Activated CD4-positive, CD25-positive, alpha-beta regulatory T cell treated with anti-CD3 and anti-CD28 coated beads, Interleukin-2, amount 50 U/mL, for 24 hours (primary cell): ENCODE measurements around the gene CCDC71.

ENCODE experiments used
- ATAC-seq, 2 donors: fragments of 150-1000 bp; cut with Tn5 transposase; one replicate each; pipeline ENCODE4 v1.10.0; 2021; ENCODE audit warnings: mild to moderate bottlenecking in 1 of 2, moderate library complexity in 1 of 2

CCDC71 gene

GRCh38 chr3:49124991-49125670 is 41.0 kb downstream of the CCDC71 start:
- ATAC-seq, result no peak

GRCh38 chr3:49124203-49124602 is 41.9 kb downstream of the CCDC71 start:
- no peak for ATAC-seq

- no peak for ATAC-seq
These were observed 42.4 kb downstream of the CCDC71 start for GRCh38 chr3:49123687-49124086.

DNA sequence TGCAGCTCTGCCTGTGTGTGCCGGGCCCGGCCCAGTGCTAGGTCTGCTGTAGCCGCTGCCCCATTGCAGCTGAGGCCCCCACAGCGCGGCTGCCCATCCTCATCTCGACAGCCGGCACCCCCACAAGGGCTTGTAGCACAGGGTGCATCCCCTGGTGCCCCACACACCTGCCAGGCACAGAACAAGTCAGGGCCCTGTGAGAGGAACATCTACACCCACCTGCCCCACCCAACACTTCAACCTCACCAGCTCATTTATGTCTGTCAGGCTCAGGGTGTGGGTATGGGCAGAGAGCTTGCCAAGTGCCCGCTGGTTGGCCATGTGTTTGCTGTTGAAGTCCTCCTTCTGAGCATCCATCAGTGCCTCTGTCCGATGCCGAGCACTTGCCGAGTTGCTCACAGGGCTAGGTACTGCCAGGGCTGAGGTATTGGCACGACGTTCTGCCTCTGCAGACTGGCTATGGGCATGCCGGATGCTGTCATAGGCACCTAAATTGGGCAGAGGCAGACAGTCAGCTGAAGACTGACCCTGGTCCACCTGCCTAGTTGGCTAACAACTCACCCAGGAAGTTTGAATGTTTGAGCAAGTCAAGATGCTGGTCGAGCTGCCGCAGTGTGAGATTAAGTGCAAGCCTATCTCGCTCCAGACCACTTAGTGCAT is 43.1 kb downstream of the CCDC71 start:
- no peak for ATAC-seq

DNA sequence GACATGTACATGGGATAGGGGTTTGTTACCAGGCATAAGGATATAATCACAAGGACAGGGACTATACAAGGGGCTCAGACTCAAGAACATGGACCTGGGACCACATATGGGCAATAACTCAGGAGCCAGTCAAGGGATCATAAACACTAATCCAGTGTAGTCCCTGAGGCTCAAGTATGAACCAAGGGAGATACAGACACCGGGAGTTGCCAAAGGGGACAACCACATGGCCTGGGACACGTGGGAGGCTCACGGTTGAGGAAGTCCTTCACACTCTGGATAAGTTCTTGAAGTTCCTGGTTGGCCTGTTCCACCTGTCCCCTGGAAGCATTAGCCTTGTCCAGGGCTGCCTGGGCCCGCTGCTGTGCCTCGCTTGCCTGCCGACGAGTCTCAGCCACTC is 43.7 kb downstream of the CCDC71 start:
- ATAC-seq, result no peak

DNA sequence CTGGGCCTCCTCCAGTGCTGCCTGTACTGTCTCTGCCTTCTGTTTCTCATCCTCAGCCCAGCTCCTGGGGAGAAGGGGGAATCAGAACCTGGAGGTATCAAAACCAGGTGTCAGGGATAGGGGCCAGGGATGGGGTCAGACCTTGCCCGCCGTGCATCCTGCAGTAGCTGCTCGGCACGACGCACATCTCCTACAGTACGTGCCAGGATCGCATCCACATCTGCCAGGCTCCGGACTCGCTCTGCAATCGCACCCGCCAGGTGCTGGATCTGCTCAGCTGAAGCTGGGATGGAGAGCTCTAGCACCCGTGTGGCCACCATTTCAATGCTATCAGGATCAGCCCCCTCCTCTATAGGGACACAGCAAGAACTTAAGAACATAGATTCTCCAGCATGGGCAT is 44.1 kb downstream of the CCDC71 start:
- no peak for ATAC-seq

DNA sequence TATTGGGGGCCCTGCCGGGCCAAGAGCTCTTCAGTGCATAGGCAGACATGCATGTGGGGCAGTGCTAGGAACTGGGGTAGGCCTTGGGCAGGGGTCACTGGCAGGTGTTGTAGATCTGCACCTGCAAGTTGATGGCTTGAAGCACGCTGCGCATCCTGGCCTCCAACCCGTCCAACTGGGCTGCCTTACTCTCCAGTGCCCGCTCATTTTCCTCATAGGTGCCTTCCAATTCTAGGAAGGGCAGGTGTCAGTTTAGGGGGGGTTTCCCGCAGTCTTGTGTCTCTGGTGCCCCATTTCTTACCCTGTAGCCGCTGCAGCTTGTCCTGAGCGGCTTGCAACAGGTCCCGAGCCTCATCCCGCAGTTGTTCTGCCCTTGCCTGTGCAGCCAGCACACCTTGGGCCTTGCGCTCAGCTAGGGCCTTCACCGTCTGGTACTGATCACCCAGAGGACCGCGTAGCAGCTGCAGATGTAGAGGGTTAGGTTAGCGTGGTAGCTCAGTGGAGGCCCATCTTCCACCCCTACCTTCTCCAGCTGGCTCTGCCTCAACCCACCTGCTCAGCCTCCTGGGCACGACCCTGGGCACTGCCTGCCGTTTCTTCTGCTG is 44.9 kb downstream of the CCDC71 start:
- ATAC-seq, result peak in 1 of 2 donors; percentile 11

- ATAC-seq, result peak; percentile 92 to 94
These were observed 45.5 kb downstream of the CCDC71 start, which contains the start of gene USP19 for GRCh38 chr3:49120438-49121131. USP19 (minus strand) TSS chr3:49120823; CDS start chr3:49119145, 1,678 bp downstream.

GRCh38 chr3:49120096-49120437 is 46.1 kb downstream of the CCDC71 start:
- no peak for ATAC-seq

GRCh38 chr3:49119439-49119838 is 46.7 kb downstream of the CCDC71 start:
- no peak for ATAC-seq

DNA sequence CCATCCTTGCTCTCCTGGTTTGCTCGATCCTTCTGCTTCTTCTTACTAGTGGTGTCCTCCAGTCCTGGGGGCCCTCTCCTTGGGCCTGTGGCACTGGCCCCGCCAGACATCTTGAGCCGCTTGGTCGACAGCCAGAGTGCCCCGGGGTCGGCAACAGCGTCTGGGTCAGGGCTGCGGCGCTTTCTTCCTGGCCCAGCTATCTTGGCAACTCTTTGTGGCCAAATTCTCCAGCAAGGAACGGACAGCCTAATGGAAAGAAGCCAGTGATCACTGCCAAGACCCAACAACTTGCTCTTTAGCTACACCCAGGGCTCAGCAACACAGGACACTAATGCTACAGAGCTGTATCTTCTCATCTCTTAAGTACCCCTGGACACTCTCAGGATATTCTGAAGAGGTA is 47.1 kb downstream of the CCDC71 start:
- no peak for ATAC-seq
